ENCODE data around the gene TMEM176A. TPM values are rescaled to one million over a fixed set of nuclear protein-coding genes. Genes with fewer than 3 reads are reported as not detected.

The TMEM176A gene
- polyA plus RNA-seq, 3 donors = 14.1 to 285 (median 129) TPM

- H3K9ac ChIP-seq (ENCODE audit: insufficient read depth, low read length, poor library complexity, severe bottlenecking) = no peak overlapping the region
- peaks cover 0 to 7% of the 10 kb centered on the region in 2 donors for H3K9me3 ChIP-seq (replicated peaks in 1 of 2; ENCODE audit: control insufficient read depth in 1 of 2, insufficient read depth in 1 of 2, low read length in 2 of 2)
- Mint-ChIP-seq H3K36me3 (no peaks in the 10 kb centered on the region), H3K4me3 (no peak overlapping the region), H3K27me3 (ENCODE audit: low read depth in 3 of 3) (peaks cover 0 to 5% (median 4%) of the 10 kb centered on the region in 3 donors), H3K27ac (no peak overlapping the region), H3K9me3 (peaks cover 0 to 6% (median 4%) of the 10 kb centered on the region in 7 donors), H3K4me1 (peaks cover 12% of the 10 kb centered on the region)
- no peak for DNase-seq
- intact Hi-C loops (cut with micrococcal nuclease) = no loop called here
- H3K4me2 ChIP-seq (replicated peaks; ENCODE audit: extremely low read depth, low read length, poor library complexity, severe bottlenecking) = no peak overlapping the region
- WGBS (ENCODE audit: insufficient coverage) = 100% methylated on average over 1 of the region's 4 CpGs
- H2AFZ ChIP-seq (ENCODE audit: insufficient read depth, low read depth, low read length, poor library complexity, severe bottlenecking) = no peak overlapping the region
- no peaks in the 10 kb centered on the region for H4K20me1 ChIP-seq (ENCODE audit: insufficient read depth, low read length)
- H3K27ac ChIP-seq (ENCODE audit: low read depth in 1 of 2, low read length in 2 of 2) = no peak overlapping the region
- no peaks in the 10 kb centered on the region for H3K36me3 ChIP-seq (replicated peaks in 1 of 2; ENCODE audit: control insufficient read depth in 1 of 2, insufficient read depth in 2 of 2, low read length in 2 of 2)
- no peak for TF ChIP-seq CTCF (IDR thresholded peaks at IDR 0.05)
- no peaks in the 10 kb centered on the region for H3K79me2 ChIP-seq (ENCODE audit: insufficient read depth, low read length)
- H3K4me1 ChIP-seq (ENCODE audit: control insufficient read depth in 1 of 2, insufficient read depth in 2 of 2, low read length in 2 of 2) = peaks cover 4 to 8% of the 10 kb centered on the region in 2 donors
- H3K4me3 ChIP-seq (replicated peaks in 1 of 3; ENCODE audit: low read depth in 2 of 3, low read length in 3 of 3) = no peak overlapping the region
- H3K27me3 ChIP-seq (ENCODE audit: control insufficient read depth in 2 of 2, insufficient read depth in 2 of 2, low read length in 2 of 2) = no peaks in the 10 kb centered on the region
These were observed 42.1 kb downstream of the TMEM176A start for GRCh38 chr7:150842716-150843115.

DNA sequence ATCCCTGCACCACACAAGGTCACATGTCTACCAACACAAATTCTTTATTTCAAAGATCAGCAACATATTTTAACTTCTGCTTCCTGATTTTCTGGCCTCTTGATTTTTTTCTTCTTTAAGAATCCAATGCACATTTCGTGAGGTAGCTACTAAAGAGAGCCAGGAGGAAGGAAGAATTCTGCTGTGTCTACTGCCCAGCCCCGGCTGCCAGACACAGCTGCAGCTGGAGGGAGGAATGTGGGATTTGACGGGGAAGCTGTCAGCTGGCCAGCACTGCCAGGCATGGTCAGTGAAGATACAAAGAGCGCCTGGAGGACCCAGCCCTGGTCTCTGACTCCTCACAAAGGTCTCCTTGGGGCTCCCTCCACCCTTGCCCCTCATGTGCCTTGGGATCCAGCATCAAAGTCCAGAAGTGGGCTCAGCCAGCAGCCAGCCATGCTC, 44.9 kb downstream of the TMEM176A start:
- H3K36me3 Mint-ChIP-seq = no peaks in the 10 kb centered on the region
- Histone ChIP-seq H3K36me3 (replicated peaks in 1 of 2; ENCODE audit: control insufficient read depth in 1 of 2, insufficient read depth in 2 of 2, low read length in 2 of 2) (no peaks in the 10 kb centered on the region), H3K9ac (ENCODE audit: insufficient read depth, low read length, poor library complexity, severe bottlenecking) (no peak overlapping the region), H3K27me3 (ENCODE audit: control insufficient read depth in 2 of 2, insufficient read depth in 2 of 2, low read length in 2 of 2) (no peaks in the 10 kb centered on the region), H3K9me3 (replicated peaks in 1 of 2; ENCODE audit: control insufficient read depth in 1 of 2, insufficient read depth in 1 of 2, low read length in 2 of 2) (peaks cover 0 to 7% of the 10 kb centered on the region in 2 donors), H3K4me2 (replicated peaks; ENCODE audit: extremely low read depth, low read length, poor library complexity, severe bottlenecking) (no peak overlapping the region), H3K4me3 (replicated peaks in 1 of 3; ENCODE audit: low read depth in 2 of 3, low read length in 3 of 3) (no peak overlapping the region), H3K4me1 (ENCODE audit: control insufficient read depth in 1 of 2, insufficient read depth in 2 of 2, low read length in 2 of 2) (peaks cover 4 to 8% of the 10 kb centered on the region in 2 donors), H2AFZ (ENCODE audit: insufficient read depth, low read depth, low read length, poor library complexity, severe bottlenecking) (no peak overlapping the region), H3K27ac (ENCODE audit: low read depth in 1 of 2, low read length in 2 of 2) (no peak overlapping the region), H4K20me1 (ENCODE audit: insufficient read depth, low read length) (no peaks in the 10 kb centered on the region), H3K79me2 (ENCODE audit: insufficient read depth, low read length) (no peaks in the 10 kb centered on the region)
- H3K9me3 Mint-ChIP-seq = peaks cover 0 to 6% (median 4%) of the 10 kb centered on the region in 7 donors
- peak overlapping the region in 4 of 7 donors; percentile 19 to 58 (median 40) for H3K27ac Mint-ChIP-seq
- no peak for TF ChIP-seq CTCF (IDR thresholded peaks at IDR 0.05)
- H3K27me3 Mint-ChIP-seq (ENCODE audit: low read depth in 3 of 3) = peaks cover 0 to 6% (median 5%) of the 10 kb centered on the region in 3 donors
- DNase-seq = no peak
- no peak overlapping the region for H3K4me3 Mint-ChIP-seq
- H3K4me1 Mint-ChIP-seq = peaks cover 12% of the 10 kb centered on the region
- intact Hi-C loops (cut with micrococcal nuclease) = no loop called here
- WGBS (ENCODE audit: insufficient coverage) = 30% methylated on average over 3 of the region's 4 CpGs

Measured in CD14-positive monocyte (primary cell).